Liver (tissue), 9 donors: ENCODE data around the gene SUN3. TPM values are rescaled to one million over a fixed set of nuclear protein-coding genes. Genes with fewer than 3 reads are reported as not detected.

Experiments used
- DNase-seq: peaks from one replicate; pipeline ENCODE4 v3.0.0-alpha.2; 2017; ENCODE audit warnings: low spot score
- H3K27ac ChIP-seq, 2 donors: one replicate each; pipeline ENCODE4 v1.7.0; 2013; ENCODE audit warnings: inconsistent platforms in 2 of 2, low read length in 2 of 2, control low read depth in 1 of 2, low read depth in 1 of 2, mild to moderate bottlenecking in 1 of 2
- H3K27me3 ChIP-seq, 4 donors: one replicate each; pipeline versions ENCODE4 v1.6.1 to v1.7.0; 2013; ENCODE audit warnings: low read length in 3 of 4, inconsistent platforms in 1 of 4, mild to moderate bottlenecking in 1 of 4, moderate library complexity in 1 of 4; ENCODE audit not compliant: control insufficient read depth in 4 of 4, insufficient read depth in 4 of 4
- H3K36me3 ChIP-seq, 4 donors: one replicate each; pipeline versions ENCODE4 v1.6.1 to v1.7.0; 2013; ENCODE audit warnings: low read length in 3 of 4, mild to moderate bottlenecking in 3 of 4, low read depth in 1 of 4, moderate library complexity in 1 of 4; ENCODE audit not compliant: control insufficient read depth in 4 of 4, insufficient read depth in 3 of 4
- H3K4me1 ChIP-seq, 4 donors: one replicate each; pipeline versions ENCODE4 v1.6.1 to v1.7.0; 2013; ENCODE audit warnings: low read length in 3 of 4, mild to moderate bottlenecking in 3 of 4, moderate library complexity in 1 of 4; ENCODE audit not compliant: control insufficient read depth in 4 of 4, insufficient read depth in 4 of 4
- H3K4me3 ChIP-seq, 3 donors: one replicate each; pipeline versions ENCODE4 v1.6.1 to v1.7.0; 2013; ENCODE audit warnings: low read length in 3 of 3, control low read depth in 1 of 3, low read depth in 1 of 3, mild to moderate bottlenecking in 1 of 3
- H3K9ac ChIP-seq, 2 donors: one replicate each; pipeline ENCODE4 v1.7.0; 2013; ENCODE audit warnings: low read length in 2 of 2, mild to moderate bottlenecking in 2 of 2, moderate library complexity in 2 of 2, control low read depth in 1 of 2, low read depth in 1 of 2
- H3K9me3 ChIP-seq, 4 donors: one replicate each; pipeline versions ENCODE4 v1.6.1 to v1.7.0; 2013; ENCODE audit warnings: low read length in 3 of 4; ENCODE audit not compliant: control insufficient read depth in 4 of 4
- ATF3 ChIP-seq: IDR thresholded peaks from 2 replicates; pipeline ENCODE4 v1.6.1; 2016; ENCODE audit warnings: antibody characterized with exemption
- CTCF ChIP-seq: fragments of 150-350 bp; IDR thresholded peaks from 2 replicates; pipeline ENCODE4 v1.5.1; 2017; ENCODE audit warnings: improper control_type of control experiment, low read depth, low read length; ENCODE audit not compliant: missing input control
- EGR1 ChIP-seq, 2 donors: IDR thresholded peaks; 2 replicates each; pipeline ENCODE4 v1.6.1; 2016 to 2018; ENCODE audit warnings: antibody characterized with exemption in 2 of 2, low read depth in 2 of 2
- FOXA1 ChIP-seq: IDR thresholded peaks from 2 replicates; pipeline ENCODE4 v1.6.1; 2016; ENCODE audit warnings: antibody characterized with exemption
- FOXA2 ChIP-seq: IDR thresholded peaks from 2 replicates; pipeline ENCODE4 v1.6.1; 2016; ENCODE audit warnings: antibody characterized with exemption
- GABPA ChIP-seq, 2 donors: IDR thresholded peaks in 1 of 2; conservative IDR thresholded peaks in 1 of 2; 2 replicates each; pipeline ENCODE4 v1.6.1; 2016; ENCODE audit warnings: antibody characterized with exemption in 2 of 2, mild to moderate bottlenecking in 1 of 2, moderate library complexity in 1 of 2
- HNF4A ChIP-seq, 2 donors: conservative IDR thresholded peaks; 2 replicates each; pipeline ENCODE4 v1.6.1; 2016; ENCODE audit warnings: antibody characterized with exemption in 2 of 2, mild to moderate bottlenecking in 2 of 2
- HNF4G ChIP-seq: IDR thresholded peaks from 2 replicates; pipeline ENCODE4 v1.6.1; 2016; ENCODE audit warnings: antibody characterized with exemption
- JUND ChIP-seq, 2 donors: IDR thresholded peaks; 2 replicates each; pipeline ENCODE4 v1.6.1; 2016; ENCODE audit warnings: antibody characterized with exemption in 2 of 2
- MAX ChIP-seq: IDR thresholded peaks from 2 replicates; pipeline ENCODE4 v1.6.1; 2016; ENCODE audit warnings: antibody characterized with exemption
- NR2F2 ChIP-seq: IDR thresholded peaks from 2 replicates; pipeline ENCODE4 v1.6.1; 2016; ENCODE audit warnings: antibody characterized with exemption
- RAD21 ChIP-seq, 2 donors: IDR thresholded peaks; 2 replicates each; pipeline ENCODE4 v1.6.1; 2016; ENCODE audit warnings: antibody characterized with exemption in 2 of 2, mild to moderate bottlenecking in 2 of 2
- REST ChIP-seq: IDR thresholded peaks from 2 replicates; pipeline ENCODE4 v1.6.1; 2016; ENCODE audit warnings: antibody characterized with exemption, mild to moderate bottlenecking
- RXRA ChIP-seq, 2 donors: IDR thresholded peaks; 2 replicates each; pipeline ENCODE4 v1.6.1; 2017 to 2018; ENCODE audit warnings: antibody characterized with exemption in 2 of 2, mild to moderate bottlenecking in 1 of 2
- SP1 ChIP-seq: IDR thresholded peaks from 2 replicates; pipeline ENCODE4 v1.6.1; 2018; ENCODE audit warnings: antibody characterized with exemption, mild to moderate bottlenecking
- TAF1 ChIP-seq: conservative IDR thresholded peaks from 2 replicates; pipeline ENCODE4 v1.6.1; 2016; ENCODE audit warnings: antibody characterized with exemption, mild to moderate bottlenecking
- YY1 ChIP-seq: IDR thresholded peaks from 2 replicates; pipeline ENCODE4 v1.6.1; 2016; ENCODE audit warnings: antibody characterized with exemption, mild to moderate bottlenecking
- ZBTB33 ChIP-seq: IDR thresholded peaks from 2 replicates; pipeline ENCODE4 v1.6.1; 2016; ENCODE audit warnings: antibody characterized with exemption
- WGBS: extraction: QIAGEN DNeasy Blood & Tissue Kit; methylation state at CpG from one replicate; pipeline ENCODE4 v1.1.7; 2013; 5-methylcytosine and 5-hydroxymethylcytosine counted together
- polyA plus RNA-seq, 2 donors: library from polyadenylated mRNA; stranded (reverse) in 1 of 2; unstranded in 1 of 2; fragments of 200-250 nt in 1 of 2; fragments of >200 nt in 1 of 2; fragmentation: Nextera tagmentation in 1 of 2; extraction: Ambion mirVana in 1 of 2; gene quantifications; one replicate each; pipeline versions ENCODE4 v1.2.1 to v1.2.3, GENCODE V29; 2013 to 2015
- total RNA-seq, 2 donors: library from RNA; depleted of rRNA; stranded (reverse); fragments of >200 nt; gene quantifications; one replicate each; pipeline ENCODE4 v1.2.3, GENCODE V29; 2014
- donor health status: healthy.
- donor health status: healthy.
- donor health status: healthy.
- donor health status: healthy.
- donor health status: healthy.

Gene SUN3
- total and polyA plus RNA-seq, 4 donors = not detected

- TF ChIP-seq ATF3 (no peak), EGR1 (IDR thresholded peaks at IDR 0.05; ENCODE audit: low read depth in 2 of 2) (no peak)
These were observed 13.7 kb upstream of the SUN3 start (continued) for GRCh38 chr7:48042636-48043035.

- Histone ChIP-seq H3K27me3 (peaks cover 0 to 3% (median under 1%) of the 10 kb centered on the region in 4 donors), H3K27ac (no peak overlapping the region), H3K9ac (no peak overlapping the region), H3K4me1 (no peaks in the 10 kb centered on the region), H3K9me3 (no peaks in the 10 kb centered on the region), H3K36me3 (no peaks in the 10 kb centered on the region), H3K4me3 (no peak overlapping the region)
- WGBS = 82% methylated on average over 3 of the region's 3 CpGs
- no peak for DNase-seq
- TF ChIP-seq GABPA (IDR thresholded peaks at IDR 0.05 in 1 of 2, conservative IDR thresholded peaks at IDR 0.05 in 1 of 2) (no peak), HNF4G (no peak), EGR1 (IDR thresholded peaks at IDR 0.05; ENCODE audit: low read depth in 2 of 2) (no peak), TAF1 (no peak), RXRA (IDR thresholded peaks at IDR 0.05) (no peak), SP1 (no peak), YY1 (no peak), ATF3 (no peak), FOXA2 (no peak), HNF4A (conservative IDR thresholded peaks at IDR 0.05) (no peak), NR2F2 (no peak), RAD21 (IDR thresholded peaks at IDR 0.05) (no peak), JUND (IDR thresholded peaks at IDR 0.05) (no peak), FOXA1 (no peak), MAX (no peak), CTCF (no peak), REST (no peak)
These were observed 13.3 kb upstream of the SUN3 start for GRCh38 chr7:48042216-48042615.

GRCh38 chr7:48041653-48041970 is 12.7 kb upstream of the SUN3 start:
- WGBS = 76% methylated on average over 3 of the region's 3 CpGs
- Histone ChIP-seq H3K27me3 (peaks cover 0 to 6% (median 1%) of the 10 kb centered on the region in 4 donors), H3K36me3 (no peaks in the 10 kb centered on the region), H3K27ac (no peak overlapping the region), H3K4me3 (no peak overlapping the region), H3K9me3 (no peaks in the 10 kb centered on the region), H3K9ac (no peak overlapping the region), H3K4me1 (no peaks in the 10 kb centered on the region)
- no peak for DNase-seq
- no peak for TF ChIP-seq ZBTB33
- TF ChIP-seq TAF1 = no peak
- TF ChIP-seq YY1 = no peak
- TF ChIP-seq REST = no peak
- no peak for TF ChIP-seq EGR1 (IDR thresholded peaks at IDR 0.05; ENCODE audit: low read depth in 2 of 2)
- no peak for TF ChIP-seq MAX
